Neural cell (in vitro differentiated cells): ENCODE results near the gene ANKS1B. TPM values are rescaled to one million over a fixed set of nuclear protein-coding genes. Genes with fewer than 3 reads are reported as not detected.

Experiments
- H2AFZ ChIP-seq: fragments of 200-600, 300-800 bp; sonication (generic), shearing (Covaris generic); 2 replicates; pipeline ENCODE4 v1.6.0; 2014; ENCODE audit warnings: low read depth, mild to moderate bottlenecking, antibody characterized with exemption, low read length, moderate library complexity
- H3F3A ChIP-seq: fragments of 200-600 bp; shearing (Covaris generic); 2 replicates; pipeline ENCODE4 v1.6.1; 2016; ENCODE audit warnings: mild to moderate bottlenecking, moderate library complexity, mixed read lengths, antibody characterized with exemption, low read length; ENCODE audit not compliant: insufficient read depth, poor library complexity, severe bottlenecking
- H3K27ac ChIP-seq: fragments of 200-600, 300-800 bp; sonication (generic), shearing (Covaris generic); 2 replicates; pipeline ENCODE4 v1.5.1; 2014; ENCODE audit warnings: mild to moderate bottlenecking, low read length, moderate library complexity
- H3K27me3 ChIP-seq: fragments of 300-800, 200-600 bp; sonication (generic), shearing (Covaris generic); 2 replicates; pipeline ENCODE4 v1.6.0; 2014; ENCODE audit warnings: mild to moderate bottlenecking, low read depth, low read length, moderate library complexity; ENCODE audit not compliant: insufficient read depth
- H3K36me3 ChIP-seq: fragments of 300-800, 200-600 bp; sonication (generic), shearing (Covaris generic); 2 replicates; pipeline ENCODE4 v1.5.1; 2014; ENCODE audit warnings: mild to moderate bottlenecking, antibody characterized with exemption, low read length, moderate library complexity; ENCODE audit not compliant: insufficient read depth
- H3K4me2 ChIP-seq: fragments of 300-800, 200-600 bp; sonication (generic), shearing (Covaris generic); 2 replicates; pipeline ENCODE4 v1.6.0; 2014; ENCODE audit warnings: mild to moderate bottlenecking, low read length
- H3K4me3 ChIP-seq: fragments of 300-800, 200-600 bp; sonication (generic), shearing (Covaris generic); 2 replicates; pipeline ENCODE4 v1.5.1; 2014; ENCODE audit warnings: mild to moderate bottlenecking, low read length, moderate library complexity
- H3K79me2 ChIP-seq: fragments of 200-600 bp; shearing (Covaris generic); replicated peaks from 2 replicates; pipeline ENCODE4 v1.6.0; 2014; ENCODE audit warnings: mild to moderate bottlenecking, low read length, moderate library complexity; ENCODE audit not compliant: insufficient read depth
- H3K9ac ChIP-seq: fragments of 300-800, 200-600 bp; sonication (generic), shearing (Covaris generic); 2 replicates; pipeline ENCODE4 v1.6.1; 2016; ENCODE audit warnings: mild to moderate bottlenecking, low read length, mixed read lengths
- H3K9me2 ChIP-seq: fragments of 200-600 bp; shearing (Covaris generic); 2 replicates; pipeline ENCODE4 v1.6.1; 2016; ENCODE audit warnings: mild to moderate bottlenecking, low read length, mixed read lengths; ENCODE audit not compliant: insufficient read depth
- H3K9me3 ChIP-seq: fragments of 200-600, 300-800 bp; sonication (generic), shearing (Covaris generic); 2 replicates; pipeline ENCODE4 v1.6.1; 2016; ENCODE audit warnings: mild to moderate bottlenecking, mixed run types, low read length, moderate library complexity, mixed read lengths
- H4K20me1 ChIP-seq: fragments of 200-600 bp; shearing (Covaris generic); 2 replicates; pipeline ENCODE4 v1.6.1; 2016; ENCODE audit warnings: mild to moderate bottlenecking, mixed run types; ENCODE audit not compliant: insufficient read depth
- EP300 ChIP-seq: fragments of 450-650 bp; conservative IDR thresholded peaks from 2 replicates; pipeline ENCODE4 v1.6.1; 2014; ENCODE audit warnings: antibody characterized with exemption, mild to moderate bottlenecking, moderate library complexity; ENCODE audit not compliant: poor library complexity, severe bottlenecking
- EZH2 ChIP-seq: fragments of 200-600, 300-800 bp; shearing (Covaris generic), sonication (generic); IDR thresholded peaks from 2 replicates; pipeline ENCODE4 v1.6.1; 2014; ENCODE audit warnings: antibody characterized with exemption, low read length, borderline replicate concordance, mild to moderate bottlenecking; ENCODE audit not compliant: insufficient read depth, poor library complexity, severe bottlenecking
- MXI1 ChIP-seq: fragments of 450-650 bp; conservative IDR thresholded peaks from 2 replicates; pipeline ENCODE4 v1.6.1; 2014; ENCODE audit warnings: antibody characterized with exemption, mild to moderate bottlenecking; ENCODE audit not compliant: poor library complexity, severe bottlenecking
- POLR2AphosphoS5 ChIP-seq: IDR thresholded peaks from 2 replicates; pipeline ENCODE4 v1.6.1; 2012
- RAD21 ChIP-seq: fragments of 450-650 bp; conservative IDR thresholded peaks from 2 replicates; pipeline ENCODE4 v1.6.1; 2014; ENCODE audit warnings: antibody characterized with exemption, mild to moderate bottlenecking, moderate library complexity
- SMC3 ChIP-seq: fragments of 450-650 bp; conservative IDR thresholded peaks from 2 replicates; pipeline ENCODE4 v1.6.1; 2014; ENCODE audit warnings: antibody characterized with exemption, mild to moderate bottlenecking, moderate library complexity; ENCODE audit not compliant: poor library complexity
- TAF1 ChIP-seq: IDR thresholded peaks from 2 replicates; pipeline ENCODE4 v1.6.1; 2012; ENCODE audit warnings: low read depth
- polyA plus RNA-seq: library from polyadenylated mRNA; depleted of rRNA; stranded (reverse); fragments of >200 nt; gene quantifications from 2 replicates; pipeline ENCODE4 v1.2.3, GENCODE V29; 2014
- TF ChIP-seq, protein P1 (sequence below): fragments of 450-650 bp; IDR thresholded peaks from 2 replicates; pipeline ENCODE4 v1.5.1; 2014; ENCODE audit warnings: antibody characterized with exemption, mild to moderate bottlenecking, moderate library complexity; ENCODE audit not compliant: poor library complexity, severe bottlenecking
- TF ChIP-seq, protein P2 (sequence below): IDR thresholded peaks from 2 replicates; pipeline ENCODE4 v1.6.1; 2012; ENCODE audit warnings: borderline replicate concordance

The ANKS1B gene
- polyA plus RNA-seq, 1 donor from 2014 or later = 65.6 TPM

GRCh38 chr12:98817742-98818141, 1167.0 kb downstream of the ANKS1B start:
- H3K9me3 ChIP-seq = no peaks in the 10 kb centered on the region
- no peak overlapping the region for H2AFZ ChIP-seq
- H3K9me2 ChIP-seq = no peaks in the 10 kb centered on the region
- no peak overlapping the region for H3K9ac ChIP-seq
- H3K27me3 ChIP-seq = no peaks in the 10 kb centered on the region
- TF ChIP-seq, protein P1, sequence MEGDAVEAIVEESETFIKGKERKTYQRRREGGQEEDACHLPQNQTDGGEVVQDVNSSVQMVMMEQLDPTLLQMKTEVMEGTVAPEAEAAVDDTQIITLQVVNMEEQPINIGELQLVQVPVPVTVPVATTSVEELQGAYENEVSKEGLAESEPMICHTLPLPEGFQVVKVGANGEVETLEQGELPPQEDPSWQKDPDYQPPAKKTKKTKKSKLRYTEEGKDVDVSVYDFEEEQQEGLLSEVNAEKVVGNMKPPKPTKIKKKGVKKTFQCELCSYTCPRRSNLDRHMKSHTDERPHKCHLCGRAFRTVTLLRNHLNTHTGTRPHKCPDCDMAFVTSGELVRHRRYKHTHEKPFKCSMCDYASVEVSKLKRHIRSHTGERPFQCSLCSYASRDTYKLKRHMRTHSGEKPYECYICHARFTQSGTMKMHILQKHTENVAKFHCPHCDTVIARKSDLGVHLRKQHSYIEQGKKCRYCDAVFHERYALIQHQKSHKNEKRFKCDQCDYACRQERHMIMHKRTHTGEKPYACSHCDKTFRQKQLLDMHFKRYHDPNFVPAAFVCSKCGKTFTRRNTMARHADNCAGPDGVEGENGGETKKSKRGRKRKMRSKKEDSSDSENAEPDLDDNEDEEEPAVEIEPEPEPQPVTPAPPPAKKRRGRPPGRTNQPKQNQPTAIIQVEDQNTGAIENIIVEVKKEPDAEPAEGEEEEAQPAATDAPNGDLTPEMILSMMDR = no peak
- no peak for TF ChIP-seq RAD21
- TF ChIP-seq SMC3 = no peak
- TF ChIP-seq MXI1 = no peak
- TF ChIP-seq TAF1 = no peak
- TF ChIP-seq EP300 = no peak
- TF ChIP-seq, protein P2, sequence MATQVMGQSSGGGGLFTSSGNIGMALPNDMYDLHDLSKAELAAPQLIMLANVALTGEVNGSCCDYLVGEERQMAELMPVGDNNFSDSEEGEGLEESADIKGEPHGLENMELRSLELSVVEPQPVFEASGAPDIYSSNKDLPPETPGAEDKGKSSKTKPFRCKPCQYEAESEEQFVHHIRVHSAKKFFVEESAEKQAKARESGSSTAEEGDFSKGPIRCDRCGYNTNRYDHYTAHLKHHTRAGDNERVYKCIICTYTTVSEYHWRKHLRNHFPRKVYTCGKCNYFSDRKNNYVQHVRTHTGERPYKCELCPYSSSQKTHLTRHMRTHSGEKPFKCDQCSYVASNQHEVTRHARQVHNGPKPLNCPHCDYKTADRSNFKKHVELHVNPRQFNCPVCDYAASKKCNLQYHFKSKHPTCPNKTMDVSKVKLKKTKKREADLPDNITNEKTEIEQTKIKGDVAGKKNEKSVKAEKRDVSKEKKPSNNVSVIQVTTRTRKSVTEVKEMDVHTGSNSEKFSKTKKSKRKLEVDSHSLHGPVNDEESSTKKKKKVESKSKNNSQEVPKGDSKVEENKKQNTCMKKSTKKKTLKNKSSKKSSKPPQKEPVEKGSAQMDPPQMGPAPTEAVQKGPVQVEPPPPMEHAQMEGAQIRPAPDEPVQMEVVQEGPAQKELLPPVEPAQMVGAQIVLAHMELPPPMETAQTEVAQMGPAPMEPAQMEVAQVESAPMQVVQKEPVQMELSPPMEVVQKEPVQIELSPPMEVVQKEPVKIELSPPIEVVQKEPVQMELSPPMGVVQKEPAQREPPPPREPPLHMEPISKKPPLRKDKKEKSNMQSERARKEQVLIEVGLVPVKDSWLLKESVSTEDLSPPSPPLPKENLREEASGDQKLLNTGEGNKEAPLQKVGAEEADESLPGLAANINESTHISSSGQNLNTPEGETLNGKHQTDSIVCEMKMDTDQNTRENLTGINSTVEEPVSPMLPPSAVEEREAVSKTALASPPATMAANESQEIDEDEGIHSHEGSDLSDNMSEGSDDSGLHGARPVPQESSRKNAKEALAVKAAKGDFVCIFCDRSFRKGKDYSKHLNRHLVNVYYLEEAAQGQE = no peak
- no peak overlapping the region for H3K4me3 ChIP-seq
- no peaks in the 10 kb centered on the region for H3K79me2 ChIP-seq
- H3K36me3 ChIP-seq = no peaks in the 10 kb centered on the region
- no peak overlapping the region for H3K4me2 ChIP-seq
- H3F3A ChIP-seq = no peaks in the 10 kb centered on the region
- no peak overlapping the region for H3K27ac ChIP-seq
- H4K20me1 ChIP-seq = no peaks in the 10 kb centered on the region

GRCh38 chr12:98816720-98817119, 1168.0 kb downstream of the ANKS1B start:
- Histone ChIP-seq H2AFZ (no peak overlapping the region), H3K9ac (no peak overlapping the region)

More at GRCh38 chr12:98816720-98817119, 1168.0 kb downstream of the ANKS1B start:
- Histone ChIP-seq H3F3A (no peaks in the 10 kb centered on the region), H4K20me1 (no peaks in the 10 kb centered on the region), H3K27me3 (no peaks in the 10 kb centered on the region), H3K9me2 (no peaks in the 10 kb centered on the region), H3K4me2 (no peak overlapping the region), H3K4me3 (no peak overlapping the region), H3K9me3 (no peaks in the 10 kb centered on the region), H3K36me3 (no peaks in the 10 kb centered on the region), H3K27ac (no peak overlapping the region), H3K79me2 (no peaks in the 10 kb centered on the region)
- TF ChIP-seq POLR2AphosphoS5 (no peak), EZH2 (no peak), EP300 (no peak), SMC3 (no peak), TAF1 (no peak), RAD21 (no peak), MXI1 (no peak)
- TF ChIP-seq, protein P2 = no peak
- TF ChIP-seq, protein P1 = no peak
